A673 (cell line): ENCODE measurements around the gene RTRAF. TPM values are rescaled to one million over a fixed set of nuclear protein-coding genes. Genes with fewer than 3 reads are reported as not detected.

ENCODE experiments used
- BruUV-seq: library from RNA; stranded (reverse); fragments of 400-500 nt; replicated peaks from 2 replicates; lab custom pipeline; 2021; lab: Mats Ljungman, UMichigan
- CTCF ChIA-PET: fragments of 300-600 bp; sonication (Branson Sonifier 250); formaldehyde crosslinking; loops from one replicate; lab custom pipeline; 2022; ENCODE audit warnings: antibody characterized with exemption; lab: Charles Lee
- POLR2A ChIA-PET: fragments of 300-600 bp; sonication (Branson Sonifier 250); formaldehyde crosslinking; loops from one replicate; lab custom pipeline; 2022; ENCODE audit warnings: antibody characterized with exemption; ENCODE audit not compliant: low non-redundant PET; lab: Charles Lee
- DNase-seq: peaks from one replicate; pipeline ENCODE4 v3.0.0-alpha.2; 2015; ENCODE audit warnings: low spot score
- H3K27ac ChIP-seq: fragments of 200-600 bp; sonication (generic); 2 replicates; pipeline ENCODE4 v1.5.1; 2016; ENCODE audit warnings: mixed run types, low read depth, mild to moderate bottlenecking, mixed read lengths, antibody characterized with exemption, low read length; ENCODE audit not compliant: poor library complexity, severe bottlenecking
- H3K27me3 ChIP-seq: fragments of 200-600 bp; sonication (generic); replicated peaks from 2 replicates; pipeline ENCODE4 v1.6.1; 2017; ENCODE audit warnings: mixed run types, low read depth, mild to moderate bottlenecking, mixed read lengths, antibody characterized with exemption, low read length; ENCODE audit not compliant: insufficient read depth, poor library complexity
- H3K36me3 ChIP-seq: fragments of 200-600 bp; sonication (generic); 2 replicates; pipeline ENCODE4 v1.6.1; 2016; ENCODE audit warnings: mixed run types, mild to moderate bottlenecking, mixed read lengths, antibody characterized with exemption, low read length; ENCODE audit not compliant: insufficient read depth, poor library complexity, severe bottlenecking
- H3K4me1 ChIP-seq: fragments of 200-600 bp; sonication (generic); 2 replicates; pipeline ENCODE4 v1.6.1; 2017; ENCODE audit warnings: mixed run types, mild to moderate bottlenecking, mixed read lengths, antibody characterized with exemption, low read length; ENCODE audit not compliant: insufficient read depth, poor library complexity, severe bottlenecking
- H3K4me3 ChIP-seq: fragments of 200-600 bp; sonication (generic); 2 replicates; pipeline ENCODE4 v1.5.1; 2016; ENCODE audit warnings: low read depth, mixed run types, mild to moderate bottlenecking, mixed read lengths, low read length; ENCODE audit not compliant: poor library complexity, severe bottlenecking
- H3K9me3 ChIP-seq: fragments of 200-600 bp; sonication (generic); 2 replicates; pipeline ENCODE4 v1.6.1; 2016; ENCODE audit warnings: mixed run types, low read depth, mild to moderate bottlenecking, mixed read lengths, antibody characterized with exemption, low read length; ENCODE audit not compliant: poor library complexity, severe bottlenecking
- CTCF ChIP-seq: fragments of 300-800, 200-600 bp; sonication (generic); conservative IDR thresholded peaks from 2 replicates; pipeline ENCODE4 v1.5.1; 2017; ENCODE audit warnings: low read depth, mild to moderate bottlenecking, antibody characterized with exemption, low read length, moderate library complexity, mixed read lengths
- EZH2 ChIP-seq: fragments of 200-600 bp; sonication (generic); IDR thresholded peaks from 2 replicates; pipeline ENCODE4 v1.6.1; 2017; ENCODE audit warnings: borderline replicate concordance, low read depth, mild to moderate bottlenecking, mixed read lengths, antibody characterized with exemption, low read length; ENCODE audit not compliant: poor library complexity, severe bottlenecking
- intact Hi-C: fragments of 100-400 bp; cut with micrococcal nuclease; formaldehyde crosslinking; loops from one replicate; pipeline ENCODE4 v1.10.0; 2022; ENCODE audit not compliant: unreplicated experiment
- total RNA-seq: library from RNA; stranded (reverse); gene quantifications from 2 replicates; pipeline ENCODE4 v1.2.3, GENCODE V29; 2021

Gene RTRAF
- total RNA-seq, 1 experiment from 2014 or later = 267 TPM

DNA sequence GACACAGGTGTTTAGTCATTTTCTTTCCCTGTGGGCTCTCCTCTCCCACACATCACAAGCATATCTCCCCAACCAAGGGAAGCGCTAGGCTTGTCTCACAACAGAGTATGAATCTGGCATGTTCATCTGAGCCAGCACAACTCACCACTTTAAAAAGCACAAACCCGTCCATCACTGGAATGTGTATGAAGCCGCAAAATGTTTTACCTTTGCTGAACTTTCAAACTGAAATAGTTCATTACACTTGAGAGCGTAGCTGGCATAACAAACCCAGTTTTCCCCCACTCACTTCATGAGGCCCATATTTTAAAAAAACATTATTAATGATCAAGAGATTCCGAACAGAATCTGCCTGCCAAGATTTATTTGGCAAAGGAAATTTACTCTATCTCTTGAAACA, 63.7 kb downstream of the RTRAF start:
- Histone ChIP-seq H3K9me3 (no peaks in the 10 kb centered on the region), H3K36me3 (peaks cover 7% of the 10 kb centered on the region), H3K27ac (no peak overlapping the region), H3K4me1 (peaks cover 29% of the 10 kb centered on the region), H3K27me3 (no peaks in the 10 kb centered on the region), H3K4me3 (no peak overlapping the region)
- TF ChIP-seq EZH2 = no peak
- TF ChIP-seq CTCF = no peak
- DNase-seq = no peak
- ChIA-PET CTCF (no interaction called here), POLR2A (no interaction called here)
- BruUV-seq = no TSS peak
- intact Hi-C loops = no loop called here

DNA sequence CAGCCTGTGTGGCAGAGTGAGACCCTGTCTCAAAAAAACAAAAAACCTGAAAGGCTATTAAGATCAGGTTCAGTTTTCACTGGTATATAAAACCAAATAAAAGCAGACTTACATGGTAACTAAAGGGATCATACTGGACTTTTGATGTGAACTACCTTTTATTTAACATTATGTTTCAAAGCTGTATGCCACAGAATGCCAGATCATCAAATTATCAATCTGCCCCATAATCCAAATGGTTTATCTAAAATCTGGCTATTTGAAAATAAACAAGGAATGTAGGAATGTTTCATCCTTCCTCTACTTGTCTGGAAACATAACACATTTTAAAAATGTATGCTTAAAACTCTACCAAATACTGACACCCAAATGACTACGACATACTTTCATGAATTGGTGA, 65.3 kb downstream of the RTRAF start:
- ChIA-PET POLR2A (no interaction called here), CTCF (no interaction called here)
- no TSS peak for BruUV-seq
- Histone ChIP-seq H3K36me3 (peaks cover 7% of the 10 kb centered on the region), H3K4me1 (peaks cover 14% of the 10 kb centered on the region), H3K27ac (no peak overlapping the region), H3K4me3 (no peak overlapping the region), H3K9me3 (no peaks in the 10 kb centered on the region), H3K27me3 (no peaks in the 10 kb centered on the region)
- no peak for DNase-seq
- intact Hi-C loops = no loop called here
- TF ChIP-seq EZH2 (no peak), CTCF (no peak)

DNA sequence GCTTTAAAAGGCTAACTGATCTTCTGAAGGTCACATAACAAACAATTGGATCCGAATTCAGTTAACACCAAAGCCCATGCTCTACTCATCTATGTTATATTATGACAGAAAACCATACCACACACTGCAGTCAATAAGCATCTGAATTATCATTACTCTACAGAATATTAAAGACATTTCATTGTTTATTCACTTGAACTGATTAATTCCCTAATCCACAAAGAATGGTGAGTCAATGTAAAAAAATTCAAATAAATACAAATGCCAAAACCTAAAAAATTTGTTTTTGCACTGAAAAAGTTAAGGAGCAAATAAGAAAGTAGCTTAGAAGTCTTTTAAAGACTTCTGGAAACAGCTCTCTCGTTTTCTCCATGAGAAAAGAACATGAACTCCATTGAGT, 65.8 kb downstream of the RTRAF start:
- Histone ChIP-seq H3K4me3 (no peak overlapping the region), H3K4me1 (peaks cover 14% of the 10 kb centered on the region), H3K27ac (no peak overlapping the region), H3K27me3 (no peaks in the 10 kb centered on the region), H3K9me3 (no peaks in the 10 kb centered on the region), H3K36me3 (peaks cover 7% of the 10 kb centered on the region)
- BruUV-seq = no TSS peak
- ChIA-PET CTCF (no interaction called here), POLR2A (no interaction called here)
- intact Hi-C loops = no loop called here
- no peak for TF ChIP-seq CTCF
- TF ChIP-seq EZH2 = no peak
- no peak for DNase-seq
